ENCODE measurements around the gene WARS2. TPM values are rescaled to one million over a fixed set of nuclear protein-coding genes. Genes with fewer than 3 reads are reported as not detected.

Gene WARS2
- total RNA-seq, 4 donors from 2014 or later = 5.8 to 12.6 (median 10.0) TPM

- Histone ChIP-seq H3K9me3 (no peaks in the 10 kb centered on the region), H3K4me1 (no peaks in the 10 kb centered on the region), H3K36me3 (no peaks in the 10 kb centered on the region), H3K27ac (replicated peaks in 1 of 4) (no peak overlapping the region), H3K27me3 (no peaks in the 10 kb centered on the region), H3K4me3 (no peak overlapping the region)
- no peak for DNase-seq (ENCODE audit: extremely low spot score)
- intact Hi-C loops (cut with DNase I) = no loop called here
- TF ChIP-seq EP300 (IDR thresholded peaks at IDR 0.05) = no peak
- TF ChIP-seq POLR2A (IDR thresholded peaks at IDR 0.05; ENCODE audit: low read depth) = no peak
- no peak for TF ChIP-seq POLR2AphosphoS5 (IDR thresholded peaks at IDR 0.05)
- no peak for TF ChIP-seq CTCF (IDR thresholded peaks at IDR 0.05)
Measured at GRCh38 chr1:119099775-119100174, 40.7 kb downstream of the WARS2 start.

- DNase-seq (ENCODE audit: extremely low spot score) = no peak
- Histone ChIP-seq H3K4me3 (no peak overlapping the region), H3K27me3 (no peaks in the 10 kb centered on the region), H3K27ac (replicated peaks in 1 of 4) (no peak overlapping the region), H3K4me1 (no peaks in the 10 kb centered on the region), H3K36me3 (no peaks in the 10 kb centered on the region), H3K9me3 (no peaks in the 10 kb centered on the region)
- intact Hi-C loops (cut with DNase I) = no loop called here
- WGBS = 78% methylated on average over 3 of the region's 3 CpGs
- TF ChIP-seq EP300 (IDR thresholded peaks at IDR 0.05) (no peak), CTCF (IDR thresholded peaks at IDR 0.05) (no peak), POLR2A (IDR thresholded peaks at IDR 0.05; ENCODE audit: low read depth) (no peak), POLR2AphosphoS5 (IDR thresholded peaks at IDR 0.05) (no peak)
Measured at GRCh38 chr1:119097380-119097779, 43.1 kb downstream of the WARS2 start.

GRCh38 chr1:119093721-119094120 is 46.7 kb downstream of the WARS2 start:
- H3K4me1 ChIP-seq = peaks cover 0 to 9% (median 7%) of the 10 kb centered on the region in 4 donors
- intact Hi-C loops (cut with DNase I) = no loop called here
- H3K4me3 ChIP-seq = no peak overlapping the region
- no peaks in the 10 kb centered on the region for H3K27me3 ChIP-seq
- DNase-seq (ENCODE audit: extremely low spot score) = no peak
- peaks cover 0 to 5% (median 0%) of the 10 kb centered on the region in 4 donors for H3K9me3 ChIP-seq
- no peaks in the 10 kb centered on the region for H3K36me3 ChIP-seq
- H3K27ac ChIP-seq (replicated peaks in 1 of 4) = no peak overlapping the region
- 100% methylated on average over 1 of the region's 1 CpG for WGBS
- TF ChIP-seq CTCF (IDR thresholded peaks at IDR 0.05) = no peak
- TF ChIP-seq EP300 (IDR thresholded peaks at IDR 0.05) = no peak
- TF ChIP-seq POLR2A (IDR thresholded peaks at IDR 0.05; ENCODE audit: low read depth) = no peak

GRCh38 chr1:119091618-119092017 is 48.8 kb downstream of the WARS2 start:
- WGBS = 15% methylated on average over 4 of the region's 4 CpGs
- TF ChIP-seq POLR2AphosphoS5 (IDR thresholded peaks at IDR 0.05) (no peak), CTCF (IDR thresholded peaks at IDR 0.05) (no peak), EP300 (IDR thresholded peaks at IDR 0.05) (no peak), POLR2A (IDR thresholded peaks at IDR 0.05; ENCODE audit: low read depth) (no peak)
- Histone ChIP-seq H3K4me3 (no peak overlapping the region), H3K9me3 (peaks cover 0 to 5% (median 0%) of the 10 kb centered on the region in 4 donors), H3K4me1 (peaks cover 0 to 9% (median 7%) of the 10 kb centered on the region in 4 donors), H3K36me3 (no peaks in the 10 kb centered on the region), H3K27ac (replicated peaks in 1 of 4) (no peak overlapping the region), H3K27me3 (no peaks in the 10 kb centered on the region)
- intact Hi-C loops (cut with DNase I) = no loop called here
- DNase-seq (ENCODE audit: extremely low spot score) = no peak

- Histone ChIP-seq H3K9me3 (peaks cover 0 to 5% (median 0%) of the 10 kb centered on the region in 4 donors), H3K27ac (replicated peaks in 1 of 4) (no peak overlapping the region), H3K4me1 (peaks cover 0 to 9% (median 7%) of the 10 kb centered on the region in 4 donors), H3K4me3 (no peak overlapping the region), H3K36me3 (no peaks in the 10 kb centered on the region), H3K27me3 (no peaks in the 10 kb centered on the region)
- WGBS = 93% methylated on average over 3 of the region's 3 CpGs
- intact Hi-C loops (cut with DNase I) = no loop called here
- no peak for DNase-seq (ENCODE audit: extremely low spot score)
- no peak for TF ChIP-seq CTCF (IDR thresholded peaks at IDR 0.05)
- TF ChIP-seq EP300 (IDR thresholded peaks at IDR 0.05) = no peak
- TF ChIP-seq POLR2AphosphoS5 (IDR thresholded peaks at IDR 0.05) = no peak
- TF ChIP-seq POLR2A (IDR thresholded peaks at IDR 0.05; ENCODE audit: low read depth) = no peak
Measured at GRCh38 chr1:119090250-119090649, 50.2 kb downstream of the WARS2 start.
